Mesenchymal stem cell (in vitro differentiated cells and primary cell): ENCODE data around the gene TRIO.
A peak's percentile ranks its signal among the peaks of the same experiment; 100 is the strongest.

ENCODE experiments used
- DNase-seq: peaks from one replicate; pipeline ENCODE4 v3.0.0-alpha.2; 2013
- H2AFZ ChIP-seq: one replicate; pipeline ENCODE4 v1.6.1; 2013; ENCODE audit warnings: low read depth, mild to moderate bottlenecking, control low read depth, inconsistent platforms, low read length, moderate library complexity
- H2AK5ac ChIP-seq: 2 replicates; pipeline ENCODE4 v1.6.1; 2013; ENCODE audit warnings: low read length, moderate library complexity, mild to moderate bottlenecking, inconsistent platforms; ENCODE audit not compliant: severe bottlenecking
- H2BK120ac ChIP-seq: one replicate; pipeline ENCODE4 v1.6.1; 2013; ENCODE audit warnings: low read depth, mild to moderate bottlenecking, inconsistent platforms, low read length, moderate library complexity
- H2BK12ac ChIP-seq, 2 experiments: one replicate each; pipeline ENCODE4 v1.6.1; 2013; ENCODE audit warnings: inconsistent platforms in 2 of 2, low read length in 2 of 2, mild to moderate bottlenecking in 2 of 2, moderate library complexity in 2 of 2, control low read depth in 1 of 2
- H2BK15ac ChIP-seq: one replicate; pipeline ENCODE4 v1.6.1; 2013; ENCODE audit warnings: mild to moderate bottlenecking, low read depth, inconsistent platforms; ENCODE audit not compliant: poor library complexity, severe bottlenecking
- H2BK5ac ChIP-seq: 2 replicates; pipeline ENCODE4 v1.6.1; 2013; ENCODE audit warnings: low read depth, mild to moderate bottlenecking, low read length, control low read depth, inconsistent platforms; ENCODE audit not compliant: poor library complexity, severe bottlenecking
- H3K14ac ChIP-seq, 2 experiments: one replicate each; pipeline ENCODE4 v1.6.1; 2013; ENCODE audit warnings: inconsistent platforms in 2 of 2, low read length in 2 of 2, control low read depth in 1 of 2, mild to moderate bottlenecking in 1 of 2, moderate library complexity in 1 of 2
- H3K18ac ChIP-seq, 2 experiments: one replicate each; pipeline ENCODE4 v1.6.1; 2013; ENCODE audit warnings: inconsistent platforms in 2 of 2, low read length in 2 of 2, control low read depth in 1 of 2, low read depth in 1 of 2, mild to moderate bottlenecking in 1 of 2
- H3K23ac ChIP-seq, 2 experiments: one replicate each; pipeline ENCODE4 v1.6.1; 2013; ENCODE audit warnings: inconsistent platforms in 2 of 2, low read length in 2 of 2, mild to moderate bottlenecking in 2 of 2, moderate library complexity in 2 of 2, control low read depth in 1 of 2
- H3K27ac ChIP-seq: 2 replicates; pipeline ENCODE4 v1.5.1; 2013; ENCODE audit warnings: mild to moderate bottlenecking, moderate library complexity, low read length, control low read depth, inconsistent platforms; ENCODE audit not compliant: poor library complexity, severe bottlenecking
- H3K27me3 ChIP-seq, 2 experiments: 2 replicates each; pipeline versions ENCODE4 v1.6.1 to v1.7.0; 2013; ENCODE audit warnings: low read length in 2 of 2, mild to moderate bottlenecking in 2 of 2, moderate library complexity in 2 of 2, control low read depth in 1 of 2, inconsistent platforms in 1 of 2; ENCODE audit not compliant: control insufficient read depth in 1 of 2, insufficient read depth in 1 of 2
- H3K36me3 ChIP-seq, 2 experiments: 2 replicates each; pipeline versions ENCODE4 v1.6.1 to v1.7.0; 2013; ENCODE audit warnings: low read length in 2 of 2, control low read depth in 1 of 2, inconsistent platforms in 1 of 2, low read depth in 1 of 2, mild to moderate bottlenecking in 1 of 2; ENCODE audit not compliant: insufficient read depth in 2 of 2, control insufficient read depth in 1 of 2
- H3K4ac ChIP-seq, 2 experiments: one replicate each; pipeline ENCODE4 v1.6.1; 2013; ENCODE audit warnings: inconsistent platforms in 2 of 2, low read length in 2 of 2, mild to moderate bottlenecking in 2 of 2, moderate library complexity in 2 of 2, control low read depth in 1 of 2, low read depth in 1 of 2
- H3K4me1 ChIP-seq: 2 replicates; pipeline ENCODE4 v1.6.1; 2013; ENCODE audit warnings: low read depth, low read length, control low read depth; ENCODE audit not compliant: control insufficient read depth, insufficient read depth
- H3K4me2 ChIP-seq: 2 replicates; pipeline ENCODE4 v1.6.1; 2013; ENCODE audit warnings: low read length, mild to moderate bottlenecking, inconsistent platforms; ENCODE audit not compliant: poor library complexity, severe bottlenecking
- H3K4me3 ChIP-seq, 2 experiments: 2 replicates each; pipeline versions ENCODE4 v1.5.1 to v1.7.0; 2013; ENCODE audit warnings: low read length in 2 of 2, mild to moderate bottlenecking in 2 of 2, control low read depth in 1 of 2, low read depth in 1 of 2; ENCODE audit not compliant: insufficient read depth in 1 of 2
- H3K79me1 ChIP-seq: replicated peaks from 2 replicates; pipeline ENCODE4 v1.6.1; 2013; ENCODE audit warnings: mild to moderate bottlenecking, control low read depth, low read length, inconsistent platforms; ENCODE audit not compliant: poor library complexity, severe bottlenecking
- H3K9ac ChIP-seq: 2 replicates; pipeline ENCODE4 v1.7.0; 2013; ENCODE audit warnings: mild to moderate bottlenecking, low read length, moderate library complexity
- H3K9me3 ChIP-seq: 2 replicates; pipeline ENCODE4 v1.7.0; 2013; ENCODE audit warnings: mild to moderate bottlenecking, low read length; ENCODE audit not compliant: control insufficient read depth
- H4K8ac ChIP-seq: one replicate; pipeline ENCODE4 v1.6.1; 2013; ENCODE audit warnings: inconsistent platforms, mild to moderate bottlenecking, low read length, moderate library complexity
- H4K91ac ChIP-seq: one replicate; pipeline ENCODE4 v1.6.1; 2013; ENCODE audit warnings: mild to moderate bottlenecking, low read length, inconsistent platforms
- WGBS: methylation state at CpG from one replicate; pipeline ENCODE4 v1.1.7; 2013; ENCODE audit warnings: mixed read lengths; 5-methylcytosine and 5-hydroxymethylcytosine counted together

Gene TRIO

DNA sequence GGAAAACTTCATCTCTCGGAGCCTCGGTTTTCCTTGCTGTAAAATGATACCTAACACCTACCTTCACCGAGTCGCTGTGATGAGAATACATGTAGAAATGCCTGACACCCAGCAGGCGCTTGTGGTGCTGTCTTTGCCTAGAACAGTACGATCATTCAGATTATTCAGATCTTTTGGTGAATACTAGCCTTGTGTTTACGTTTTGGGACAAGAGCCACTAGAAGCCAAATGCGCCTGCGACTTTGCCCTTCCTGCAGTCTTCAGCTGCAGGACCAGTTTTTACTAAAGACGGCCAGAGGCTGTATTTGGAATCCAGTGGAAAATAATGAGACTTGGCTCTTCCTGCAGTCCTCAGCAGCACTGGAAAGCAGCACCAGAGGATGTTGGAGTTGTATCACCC lies 189.6 kb downstream of the TRIO start:
- Histone ChIP-seq H3K9ac (no peak overlapping the region), H2BK15ac (no peak overlapping the region), H4K8ac (no peak overlapping the region), H3K36me3 (peaks cover 46 to 99% of the 10 kb centered on the region in 2 experiments), H3K4ac (no peak overlapping the region), H3K27ac (no peak overlapping the region), H3K79me1 (peaks cover 30% of the 10 kb centered on the region), H3K18ac (no peak overlapping the region), H3K4me1 (peaks cover 10% of the 10 kb centered on the region), H2BK12ac (no peak overlapping the region), H3K9me3 (no peaks in the 10 kb centered on the region), H3K27me3 (no peaks in the 10 kb centered on the region), H4K91ac (no peak overlapping the region), H3K4me3 (no peak overlapping the region), H2AK5ac (no peak overlapping the region), H2AFZ (no peak overlapping the region), H3K14ac (no peak overlapping the region), H2BK120ac (no peak overlapping the region), H2BK5ac (no peak overlapping the region), H3K4me2 (no peak overlapping the region), H3K23ac (no peak overlapping the region)
- 93% methylated on average over 10 of the region's 10 CpGs for WGBS
- DNase-seq = no peak

DNA sequence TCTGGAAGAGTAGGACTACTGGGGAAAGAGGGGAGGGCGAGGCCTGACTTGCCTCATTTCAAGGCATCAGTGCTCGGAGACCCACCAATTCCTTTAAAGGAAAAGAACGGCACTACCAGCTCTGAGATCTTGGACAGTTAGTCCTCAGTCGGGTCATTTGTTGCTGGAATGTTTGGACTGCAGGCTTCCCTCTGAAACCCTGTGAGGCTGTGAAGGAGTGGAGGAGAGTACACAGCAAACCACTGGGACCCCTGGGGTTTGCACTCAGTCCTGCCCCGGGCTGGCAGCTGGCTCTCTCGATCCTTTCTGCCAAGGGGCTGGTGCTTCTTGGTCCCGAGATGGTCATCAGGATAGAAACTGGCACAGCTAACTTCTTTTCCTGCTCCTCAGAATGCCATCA lies 194.5 kb downstream of the TRIO start:
- Histone ChIP-seq H3K9ac (no peak overlapping the region), H2AK5ac (no peak overlapping the region), H3K4ac (no peak overlapping the region), H4K91ac (no peak overlapping the region), H2BK5ac (no peak overlapping the region), H3K27me3 (no peaks in the 10 kb centered on the region), H3K23ac (no peak overlapping the region), H3K4me3 (no peak overlapping the region), H3K27ac (peak overlapping the region; percentile 73), H3K18ac (no peak overlapping the region), H3K4me2 (no peak overlapping the region), H4K8ac (no peak overlapping the region), H3K9me3 (no peaks in the 10 kb centered on the region), H3K79me1 (peaks cover 26% of the 10 kb centered on the region), H3K4me1 (peaks cover 23% of the 10 kb centered on the region), H3K36me3 (peaks cover 50 to 97% of the 10 kb centered on the region in 2 experiments), H2AFZ (no peak overlapping the region), H2BK120ac (no peak overlapping the region), H2BK15ac (no peak overlapping the region), H3K14ac (no peak overlapping the region), H2BK12ac (no peak overlapping the region)
- 91% methylated on average over 6 of the region's 7 CpGs for WGBS
- DNase-seq = no peak

DNA sequence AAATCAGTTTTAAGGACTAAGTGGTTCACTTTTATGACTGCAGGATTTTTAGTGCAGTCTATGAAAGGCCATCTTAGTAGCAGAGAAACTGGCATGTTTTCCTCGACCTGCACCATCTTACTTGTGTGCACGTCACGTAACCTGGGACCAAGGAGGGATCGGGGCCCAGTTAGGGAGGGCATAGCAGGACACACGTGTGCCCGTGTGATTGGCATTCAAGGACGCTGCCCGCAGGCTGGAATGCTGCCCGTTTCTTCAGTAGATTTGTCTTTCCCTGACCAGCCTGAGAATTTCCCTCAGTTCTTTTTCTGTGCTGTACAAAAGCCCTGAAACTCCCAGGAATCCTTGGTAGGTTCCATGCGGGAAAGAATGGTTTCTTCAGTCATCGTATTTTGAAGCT lies 196.3 kb downstream of the TRIO start:
- no peak overlapping the region for H2BK120ac ChIP-seq
- 98% methylated on average over 11 of the region's 11 CpGs for WGBS

DNA sequence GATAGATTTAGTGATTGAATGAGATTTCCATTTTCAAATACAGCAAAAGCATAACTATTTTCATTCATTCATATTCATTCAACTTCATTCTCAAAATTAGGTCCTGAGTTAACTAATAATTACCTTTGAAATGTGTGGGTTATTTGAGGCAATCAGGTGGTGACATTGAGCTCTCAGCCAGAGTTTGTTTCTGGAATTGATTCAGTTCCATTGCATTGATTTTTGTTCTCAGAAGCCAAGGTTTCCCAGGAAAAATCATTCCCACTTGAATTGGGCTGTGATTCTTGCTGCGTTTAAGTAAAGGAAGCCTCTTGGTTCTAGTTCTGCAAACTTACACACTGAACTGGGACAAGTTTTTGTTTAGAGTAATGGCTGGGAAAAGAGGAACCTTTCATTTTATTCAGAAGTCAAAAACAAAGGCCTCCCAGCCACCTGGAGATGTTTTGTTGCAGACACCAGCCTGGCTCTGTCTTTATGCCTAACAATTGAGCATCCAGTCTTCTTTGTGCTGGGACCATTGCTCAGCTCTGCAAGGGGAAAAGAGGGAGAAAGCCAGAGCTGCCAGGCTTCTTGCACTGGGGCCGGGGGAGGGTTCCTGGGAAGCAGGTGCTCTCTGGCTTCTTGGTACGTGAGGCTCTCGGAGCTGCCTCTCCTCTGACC lies 198.6 kb downstream of the TRIO start:
- peak overlapping the region; percentile 13 for H3K9ac ChIP-seq
- H3K4me2 ChIP-seq = no peak overlapping the region
- no peak overlapping the region for H2BK15ac ChIP-seq
- H3K4me3 ChIP-seq = no peak overlapping the region
- H2BK120ac ChIP-seq = no peak overlapping the region
- H3K18ac ChIP-seq = no peak overlapping the region
- no peak overlapping the region for H2AK5ac ChIP-seq
- H3K14ac ChIP-seq = no peak overlapping the region
- H3K23ac ChIP-seq = no peak overlapping the region
- no peak overlapping the region for H2AFZ ChIP-seq
- peaks cover 24 to 96% of the 10 kb centered on the region in 2 experiments for H3K36me3 ChIP-seq
- peaks cover 19% of the 10 kb centered on the region for H3K4me1 ChIP-seq
- H3K27ac ChIP-seq = no peak overlapping the region
- no peak overlapping the region for H2BK5ac ChIP-seq
- no peaks in the 10 kb centered on the region for H3K9me3 ChIP-seq
- H4K91ac ChIP-seq = no peak overlapping the region
- H2BK12ac ChIP-seq = no peak overlapping the region
- whole genome bisulfite sequencing = 96% methylated on average over 4 of the region's 4 CpGs
- H3K79me1 ChIP-seq = peaks cover 13% of the 10 kb centered on the region
- no peak overlapping the region for H4K8ac ChIP-seq
- no peak overlapping the region for H3K4ac ChIP-seq
- H3K27me3 ChIP-seq = no peaks in the 10 kb centered on the region
- DNase-seq = no peak

More for the DNA sequence above, 196.3 kb downstream of the TRIO start:
- Histone ChIP-seq H2BK5ac (no peak overlapping the region), H3K4me3 (no peak overlapping the region), H3K4me1 (peaks cover 22% of the 10 kb centered on the region), H3K4me2 (no peak overlapping the region), H3K4ac (no peak overlapping the region), H2BK12ac (no peak overlapping the region), H2AFZ (no peak overlapping the region), H3K23ac (peak overlapping the region in 1 of 2 experiments; percentile 46), H3K27ac (peak overlapping the region; percentile 28), H2AK5ac (no peak overlapping the region), H2BK15ac (no peak overlapping the region), H3K36me3 (peaks cover 36 to 96% of the 10 kb centered on the region in 2 experiments), H3K9me3 (no peaks in the 10 kb centered on the region), H3K79me1 (peaks cover 18% of the 10 kb centered on the region), H4K91ac (no peak overlapping the region), H3K18ac (peak overlapping the region in 1 of 2 experiments; percentile 11), H3K14ac (peak overlapping the region in 1 of 2 experiments; percentile 68), H3K27me3 (no peaks in the 10 kb centered on the region), H3K9ac (no peak overlapping the region), H4K8ac (no peak overlapping the region)
- DNase-seq = no peak
